NK-92 (cell line): Measurements from ENCODE around the gene DUSP9.

Source experiments
- DNase-seq: peaks from one replicate; lab custom pipeline; 2025; ENCODE audit not compliant: unreplicated experiment; lab: John Stamatoyannopoulos, UW

DUSP9 gene

GRCh38 chrX:153621949-153622598 lies 24.9 kb upstream of the DUSP9 start:
- DNase-seq = no peak

GRCh38 chrX:153622661-153623309 lies 24.2 kb upstream of the DUSP9 start:
- DNase-seq = no peak

GRCh38 chrX:153623310-153624029 lies 23.5 kb upstream of the DUSP9 start:
- DNase-seq = no peak

GRCh38 chrX:153624196-153625091 lies 22.6 kb upstream of the DUSP9 start:
- DNase-seq = no peak

- no peak for DNase-seq
These were observed 21.6 kb upstream of the DUSP9 start for GRCh38 chrX:153625271-153626024.

- DNase-seq = no peak
These were observed 20.9 kb upstream of the DUSP9 start for GRCh38 chrX:153626025-153626633.

GRCh38 chrX:153626863-153627674 lies 19.9 kb upstream of the DUSP9 start:
- no peak for DNase-seq

- DNase-seq = no peak
These were observed 19.3 kb upstream of the DUSP9 start for GRCh38 chrX:153627675-153628111.

- no peak for DNase-seq
These were observed 18.9 kb upstream of the DUSP9 start for GRCh38 chrX:153628129-153628528.

- no peak for DNase-seq
These were observed 18.3 kb upstream of the DUSP9 start for GRCh38 chrX:153628665-153629064.

GRCh38 chrX:153631346-153631745 lies 15.7 kb upstream of the DUSP9 start:
- no peak for DNase-seq

- no peak for DNase-seq
These were observed 15.0 kb upstream of the DUSP9 start for GRCh38 chrX:153631907-153632594.

GRCh38 chrX:153632595-153632946 lies 14.4 kb upstream of the DUSP9 start:
- DNase-seq = no peak

- no peak for DNase-seq
These were observed 14.0 kb upstream of the DUSP9 start for GRCh38 chrX:153633048-153633447.

- DNase-seq = no peak
These were observed 13.3 kb upstream of the DUSP9 start for GRCh38 chrX:153633607-153634180.

GRCh38 chrX:153634236-153634635 lies 12.8 kb upstream of the DUSP9 start:
- DNase-seq = no peak

- no peak for DNase-seq
These were observed 12.2 kb upstream of the DUSP9 start for GRCh38 chrX:153634832-153635231.

- DNase-seq = no peak
These were observed 11.6 kb upstream of the DUSP9 start for GRCh38 chrX:153635388-153635787.
